ENCODE results near the gene METTL17. TPM values are rescaled to one million over a fixed set of nuclear protein-coding genes. Genes with fewer than 3 reads are reported as not detected.

The METTL17 gene
- total and polyA plus RNA-seq, 2 of the 13 experiments (the other 11 are each of a cell fraction or from before 2014, with no cell fraction given): 122 to 199 TPM

GRCh38 chr14:20969336-20969735, 20.4 kb upstream of the METTL17 start:
- FAIRE-seq (no peak), DNase-seq (ENCODE audit: low spot score) (no peak), ATAC-seq (no peak)
- TF ChIP-seq ZNF546 (CRISPR knock-in tag; conservative IDR thresholded peaks at IDR 0.05): no peak
- no peak for TF ChIP-seq ZNF496 (CRISPR knock-in tag; IDR thresholded peaks at IDR 0.05; ENCODE audit: insufficient replicate concordance)
- WGBS (ENCODE audit: low lambda C conversion rate): 49% methylated on average over 3 of the region's 3 CpGs
- Histone ChIP-seq H3K4me1 (ENCODE audit: insufficient read depth, low read length) (peaks cover 19% of the 10 kb centered on the region), H3K9me3 (ENCODE audit: low read length) (no peaks in the 10 kb centered on the region), H3K79me2 (ENCODE audit: insufficient read depth, low read length) (no peaks in the 10 kb centered on the region), H3K36me3 (replicated peaks in 1 of 2; ENCODE audit: control insufficient read depth in 1 of 2, insufficient read depth in 2 of 2, low read length in 2 of 2) (no peaks in the 10 kb centered on the region), H3K4me2 (ENCODE audit: low read depth, low read length) (no peak overlapping the region), H3K4me3 (replicated peaks in 1 of 3; ENCODE audit: insufficient read depth in 1 of 3, low read depth in 2 of 3, low read length in 3 of 3) (no peak overlapping the region), H3K27ac (ENCODE audit: extremely low read length, insufficient read depth, low read length) (no peak overlapping the region), H4K20me1 (ENCODE audit: insufficient read depth, low read length) (no peaks in the 10 kb centered on the region), H3K27me3 (ENCODE audit: control insufficient read depth in 1 of 2, insufficient read depth in 2 of 2, low read length in 2 of 2) (peaks cover 0 to 23% of the 10 kb centered on the region in 2 experiments; a peak in 3 of 5 replicates), H3K9ac (ENCODE audit: insufficient read depth, low read depth, low read length) (no peak overlapping the region), H2AFZ (ENCODE audit: low read length) (no peak overlapping the region)
- in situ Hi-C loops (cut with HindIII; ENCODE audit: extremely low pct_ligation_motif_present, low pct_unique_long_range_greater_than_20kb): no loop called here
- intact Hi-C loops (cut with micrococcal nuclease; ENCODE audit: unreplicated experiment): no loop called here
- ChIA-PET CTCF (ENCODE audit: low intra/inter-chr PET ratio, low total read pairs) (no interaction called here), POLR2A (no interaction called here)
- no TSS peak for BruUV-seq (replicated peaks)

GRCh38 chr14:20970647-20970982, 19.2 kb upstream of the METTL17 start:
- Histone ChIP-seq H3K4me2 (ENCODE audit: low read depth, low read length) (peak overlapping the region; percentile 92), H3K79me2 (ENCODE audit: insufficient read depth, low read length) (no peaks in the 10 kb centered on the region), H3K4me3 (replicated peaks in 1 of 3; ENCODE audit: insufficient read depth in 1 of 3, low read depth in 2 of 3, low read length in 3 of 3) (peak overlapping the region; percentile 54 to 80 (median 80)), H3K4me1 (ENCODE audit: insufficient read depth, low read length) (peaks cover 32% of the 10 kb centered on the region), H3K27ac (ENCODE audit: extremely low read length, insufficient read depth, low read length) (no peak overlapping the region), H3K27me3 (ENCODE audit: control insufficient read depth in 1 of 2, insufficient read depth in 2 of 2, low read length in 2 of 2) (peaks cover 0 to 23% of the 10 kb centered on the region in 2 experiments; a peak in 3 of 5 replicates), H2AFZ (ENCODE audit: low read length) (peak overlapping the region; percentile 68), H3K9ac (ENCODE audit: insufficient read depth, low read depth, low read length) (peak overlapping the region; percentile 54), H3K36me3 (replicated peaks in 1 of 2; ENCODE audit: control insufficient read depth in 1 of 2, insufficient read depth in 2 of 2, low read length in 2 of 2) (no peaks in the 10 kb centered on the region), H3K9me3 (ENCODE audit: low read length) (no peaks in the 10 kb centered on the region), H4K20me1 (ENCODE audit: insufficient read depth, low read length) (no peaks in the 10 kb centered on the region)
- ChIA-PET POLR2A (interaction anchor here (1.0 to 1.4 kb wide), 2 partner anchors 279 to 289 kb away, joined by 3 read pairs; no protein-coding TSS in a partner anchor), CTCF (ENCODE audit: low intra/inter-chr PET ratio, low total read pairs) (interaction anchor here (1.1 to 2.4 kb wide), 4 partner anchors 20 to 273 kb away, joined by 4 to 32 read pairs (median 7); partner anchors contain the start of gene METTL17)
- BruUV-seq (replicated peaks): no TSS peak
- peak; percentile 59 for ATAC-seq
- in situ Hi-C loops (cut with HindIII; ENCODE audit: extremely low pct_ligation_motif_present, low pct_unique_long_range_greater_than_20kb) (loop anchor here (10.0 kb wide), 1 partner anchor 506 kb away; the partner anchor contains the start of genes PIP4P1 and PNP), intact Hi-C loops (cut with micrococcal nuclease; ENCODE audit: unreplicated experiment) (no loop called here)
- 3% methylated on average over 10 of the region's 10 CpGs for WGBS (ENCODE audit: low lambda C conversion rate)
- FAIRE-seq: no peak
- no peak for DNase-seq (ENCODE audit: low spot score)
- TF ChIP-seq CTCF (CRISPR knock-in tag; IDR thresholded peaks at IDR 0.05): no peak
- no peak for TF ChIP-seq KDM3A (CRISPR knock-in tag; IDR thresholded peaks at IDR 0.05; ENCODE audit: low read depth)
- no peak for TF ChIP-seq PAF1 (CRISPR knock-in tag; IDR thresholded peaks at IDR 0.05)
- TF ChIP-seq IRX3 (CRISPR knock-in tag; IDR thresholded peaks at IDR 0.05; ENCODE audit: borderline replicate concordance, low read depth): no peak
- no peak for TF ChIP-seq ETV6 (CRISPR knock-in tag; conservative IDR thresholded peaks at IDR 0.05)
- no peak for TF ChIP-seq MATR3 (CRISPR knock-in tag; IDR thresholded peaks at IDR 0.05)
- 0 out of 2 replicates have a peak, but pooled peaks have one; percentile 56 for TF ChIP-seq ZNF550 (CRISPR knock-in tag; IDR thresholded peaks at IDR 0.05; ENCODE audit: borderline replicate concordance)
- TF ChIP-seq ARID2 (CRISPR knock-in tag; IDR thresholded peaks at IDR 0.05; ENCODE audit: borderline replicate concordance): no peak
- no peak for TF ChIP-seq ZFP1 (CRISPR knock-in tag; IDR thresholded peaks at IDR 0.05)
- TF ChIP-seq ZNF512B (CRISPR knock-in tag; IDR thresholded peaks at IDR 0.05; ENCODE audit: borderline replicate concordance): 0 out of 2 replicates have a peak, but pooled peaks have one; percentile 17
- TF ChIP-seq ZMYM3 (CRISPR knock-in tag; IDR thresholded peaks at IDR 0.05): no peak

Measured in HepG2 (cell line).